HG02973 (cell line): ENCODE results near the gene LECT2.

ENCODE experiments used
- ATAC-seq: cut with Tn5 transposase; IDR thresholded peaks from one replicate; pipeline ENCODE4 v1.9.1; 2021; ENCODE audit warnings: moderate library complexity; ENCODE audit not compliant: unreplicated experiment

The LECT2 gene

GRCh38 chr5:135941711-135942110 lies 13.1 kb downstream of the LECT2 start:
- ATAC-seq = no peak

DNA sequence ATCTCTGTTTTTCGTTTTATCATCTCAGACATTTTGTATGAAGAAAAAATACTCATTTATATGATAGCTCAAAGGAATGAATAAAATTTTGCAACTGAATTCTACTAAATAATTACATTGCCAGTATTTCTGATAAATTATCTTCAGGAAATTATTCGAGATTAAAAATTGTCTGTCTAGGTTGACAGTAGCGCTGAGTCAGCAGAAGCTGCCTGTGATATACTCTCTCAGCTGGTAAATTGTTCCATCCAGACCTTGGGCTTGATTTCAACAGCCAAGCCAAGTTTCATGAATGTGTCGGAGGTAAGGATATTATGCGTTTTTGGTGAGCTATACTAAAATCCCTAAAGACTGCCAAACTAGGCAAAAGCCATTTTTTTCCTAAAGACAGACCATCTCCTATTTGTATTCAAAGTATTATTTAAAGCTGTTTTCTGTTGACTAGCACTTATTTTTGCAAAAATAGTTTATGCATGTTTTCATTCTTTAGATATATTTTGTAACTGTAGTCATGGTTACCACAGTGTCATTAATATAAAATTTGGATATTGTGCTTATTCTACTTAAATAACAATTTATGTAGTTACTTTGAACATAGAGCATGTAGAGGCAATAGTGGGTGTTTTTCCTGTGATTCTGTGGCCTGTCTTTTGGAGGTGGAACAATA lies 17.4 kb downstream of the LECT2 start:
- ATAC-seq = no peak

GRCh38 chr5:135934939-135935338 lies 19.8 kb downstream of the LECT2 start:
- no peak for ATAC-seq

- ATAC-seq = no peak
Measured at GRCh38 chr5:135930949-135931295, 23.9 kb downstream of the LECT2 start.

GRCh38 chr5:135930029-135930948 lies 24.5 kb downstream of the LECT2 start:
- no peak for ATAC-seq

GRCh38 chr5:135921388-135921787 lies 33.4 kb downstream of the LECT2 start:
- ATAC-seq = no peak

DNA sequence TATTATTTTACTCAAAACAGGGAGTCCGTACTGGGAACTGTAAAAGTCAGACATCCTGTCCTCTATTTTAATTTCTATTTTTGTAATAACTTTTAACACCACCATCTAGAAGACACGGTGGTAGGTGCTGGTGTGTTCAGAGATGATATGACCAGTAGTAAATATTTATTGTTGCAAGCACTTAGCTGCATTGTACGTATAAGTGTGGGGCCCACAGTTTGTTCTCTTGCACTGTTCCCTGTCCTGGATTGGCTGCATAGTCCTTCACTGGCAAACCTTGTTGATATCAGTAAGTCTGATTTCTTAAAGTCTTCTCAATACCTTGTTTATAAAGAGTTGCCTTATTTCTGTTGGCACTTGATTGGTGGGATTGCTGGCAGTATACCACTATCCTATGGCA lies 34.6 kb downstream of the LECT2 start:
- no peak for ATAC-seq

DNA sequence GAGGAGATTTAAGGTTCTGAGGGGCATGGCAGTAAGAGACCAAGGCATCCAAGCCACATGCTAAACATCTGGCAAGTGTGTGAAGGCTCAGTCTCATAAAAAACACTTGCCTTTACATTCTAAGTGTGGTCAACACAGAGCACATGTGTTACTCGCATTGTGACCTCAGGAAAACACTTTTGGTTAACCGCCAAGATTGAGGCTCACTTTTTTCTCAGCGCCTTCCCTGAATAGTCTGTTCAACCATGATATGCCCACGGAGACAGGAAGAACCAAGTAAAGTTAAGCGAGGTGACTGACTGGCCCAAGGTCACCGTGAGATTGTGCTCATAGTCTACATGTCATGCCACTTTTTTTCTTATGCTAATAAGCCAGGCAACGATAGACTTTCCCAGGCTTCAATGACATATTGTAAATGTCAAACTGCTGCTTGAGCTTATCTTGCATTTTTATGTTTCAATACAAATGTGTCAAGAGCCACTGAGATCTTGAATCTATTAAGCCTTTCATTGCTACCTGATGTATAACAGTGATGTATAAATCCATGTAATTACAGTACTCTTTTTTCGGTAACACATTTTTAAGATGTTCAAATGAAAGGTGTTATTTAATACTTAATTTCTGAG lies 38.0 kb downstream of the LECT2 start:
- ATAC-seq = no peak

DNA sequence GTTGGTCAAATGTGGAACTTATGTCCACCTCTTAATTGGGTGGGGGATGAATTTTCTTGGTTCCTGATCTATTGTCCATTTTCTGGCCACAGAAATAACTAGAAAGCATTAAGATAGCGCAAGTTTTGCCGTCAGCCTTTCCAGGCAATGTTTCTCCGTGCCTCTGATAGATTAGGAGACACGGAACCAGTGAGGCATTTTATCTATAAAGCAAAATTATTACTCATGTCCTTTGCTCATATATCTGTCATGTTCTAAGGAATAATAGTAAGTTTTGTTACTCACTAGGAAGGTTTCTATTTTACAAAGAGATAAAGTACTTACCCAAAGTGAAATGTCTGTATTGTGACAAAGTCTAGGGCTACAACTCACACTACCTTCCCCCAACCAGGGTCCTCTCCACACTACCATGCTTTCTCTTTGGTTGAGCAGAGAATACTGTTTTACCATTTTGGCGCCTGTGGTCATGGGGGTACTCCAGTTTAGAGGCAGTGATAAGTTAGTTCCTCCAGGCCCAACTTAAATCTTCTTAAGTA lies 39.2 kb downstream of the LECT2 start:
- ATAC-seq = no peak

- no peak for ATAC-seq
Measured at GRCh38 chr5:135913713-135914626, 40.8 kb downstream of the LECT2 start.

GRCh38 chr5:135905144-135905543 lies 49.6 kb downstream of the LECT2 start:
- ATAC-seq = no peak

GRCh38 chr5:135901633-135902032 lies 53.1 kb downstream of the LECT2 start:
- no peak for ATAC-seq

GRCh38 chr5:135900276-135900675 lies 54.5 kb downstream of the LECT2 start:
- no peak for ATAC-seq

GRCh38 chr5:135898651-135899050 lies 56.1 kb downstream of the LECT2 start:
- no peak for ATAC-seq
